ENCODE results near the gene ANKZF1.
"Not testable (repeated sequence)": the region's sequence is repeated elsewhere in the genome, so short reads cannot be mapped to it uniquely, and the experiment has no call there.

ANKZF1 gene

DNA sequence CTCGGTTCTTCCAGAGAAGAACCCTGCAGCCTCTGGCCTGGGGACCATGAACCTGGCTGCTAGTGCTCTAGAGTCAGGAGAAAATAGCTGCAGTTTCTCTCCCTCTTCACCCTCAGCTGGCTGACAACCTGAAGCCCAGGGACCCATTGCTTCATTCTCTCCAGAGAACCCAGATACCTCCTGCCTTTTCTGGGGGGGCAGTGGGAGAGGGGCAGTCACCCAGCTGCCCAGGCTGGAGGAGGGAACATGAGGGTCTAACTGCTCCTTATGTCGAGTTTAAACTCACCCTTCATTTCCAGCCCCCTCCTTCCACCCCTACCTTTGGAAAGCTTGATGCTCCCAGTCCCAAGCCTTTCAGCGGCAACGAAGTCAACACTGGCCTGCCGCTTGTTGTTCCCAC, 30.6 kb upstream of the ANKZF1 start:
- H3K27ac ChIP-seq (ENCODE audit: low read depth, low read length) = no peak overlapping the region
- no peaks in the 10 kb centered on the region for H3K36me3 ChIP-seq (ENCODE audit: control insufficient read depth in 1 of 2, insufficient read depth in 2 of 2, low read length in 2 of 2)
- H3K9me3 ChIP-seq (ENCODE audit: control insufficient read depth in 1 of 2, low read length in 2 of 2) = no peaks in the 10 kb centered on the region
- H3K27me3 ChIP-seq (ENCODE audit: control insufficient read depth in 1 of 2, insufficient read depth in 2 of 2, low read length in 2 of 2) = no peaks in the 10 kb centered on the region
- H3K4me1 ChIP-seq (ENCODE audit: control insufficient read depth in 1 of 2, insufficient read depth in 2 of 2, low read length in 2 of 2) = no peaks in the 10 kb centered on the region
- H3K9ac ChIP-seq (ENCODE audit: low read depth in 1 of 2, low read length in 2 of 2) = no peak overlapping the region
- H3K4me3 ChIP-seq (ENCODE audit: low read depth in 1 of 2, low read length in 2 of 2) = no peak overlapping the region

DNA sequence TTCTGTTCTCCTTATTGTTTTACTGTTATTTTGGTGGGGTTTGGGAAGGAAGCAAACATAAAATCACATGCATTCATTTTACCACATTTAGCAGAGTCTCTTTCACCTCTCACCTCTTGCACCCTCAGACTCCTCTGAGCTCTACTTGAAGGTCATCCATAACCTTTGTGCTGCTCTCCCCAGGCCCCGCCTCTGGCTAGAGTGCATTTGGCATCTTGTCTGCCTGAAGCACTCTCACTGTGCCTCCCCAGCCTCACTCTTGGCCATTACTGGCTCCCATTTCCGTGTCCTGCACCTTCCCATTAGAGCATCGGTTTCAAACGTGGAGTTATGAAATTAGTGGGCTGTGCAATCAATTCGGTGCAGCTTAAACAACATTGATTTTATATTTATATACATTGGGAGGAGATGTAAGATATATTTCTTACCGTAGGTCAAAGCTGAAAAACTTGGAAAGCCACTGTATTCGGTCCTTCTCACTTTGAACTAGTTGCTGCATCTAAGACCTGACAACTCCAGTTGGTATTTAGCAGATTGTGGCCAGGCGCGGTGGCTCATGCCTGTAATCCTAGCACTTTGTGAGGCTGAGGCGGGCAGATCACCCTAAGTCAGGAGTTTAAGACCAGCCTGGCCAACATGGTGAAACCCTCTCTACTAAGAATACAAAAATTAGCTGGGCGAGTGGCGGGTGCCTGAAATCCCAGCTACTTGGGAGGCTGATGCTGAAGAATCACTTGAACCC, 30.0 kb upstream of the ANKZF1 start:
- H3K27me3 ChIP-seq (ENCODE audit: control insufficient read depth in 1 of 2, insufficient read depth in 2 of 2, low read length in 2 of 2) = no peaks in the 10 kb centered on the region
- no peak overlapping the region for H3K9ac ChIP-seq (ENCODE audit: low read depth in 1 of 2, low read length in 2 of 2)
- H3K4me3 ChIP-seq (ENCODE audit: low read depth in 1 of 2, low read length in 2 of 2) = no peak overlapping the region
- no peaks in the 10 kb centered on the region for H3K4me1 ChIP-seq (ENCODE audit: control insufficient read depth in 1 of 2, insufficient read depth in 2 of 2, low read length in 2 of 2)
- H3K36me3 ChIP-seq (ENCODE audit: control insufficient read depth in 1 of 2, insufficient read depth in 2 of 2, low read length in 2 of 2) = no peaks in the 10 kb centered on the region
- H3K27ac ChIP-seq (ENCODE audit: low read depth, low read length) = no peak overlapping the region
- no peaks in the 10 kb centered on the region for H3K9me3 ChIP-seq (ENCODE audit: control insufficient read depth in 1 of 2, low read length in 2 of 2)

DNA sequence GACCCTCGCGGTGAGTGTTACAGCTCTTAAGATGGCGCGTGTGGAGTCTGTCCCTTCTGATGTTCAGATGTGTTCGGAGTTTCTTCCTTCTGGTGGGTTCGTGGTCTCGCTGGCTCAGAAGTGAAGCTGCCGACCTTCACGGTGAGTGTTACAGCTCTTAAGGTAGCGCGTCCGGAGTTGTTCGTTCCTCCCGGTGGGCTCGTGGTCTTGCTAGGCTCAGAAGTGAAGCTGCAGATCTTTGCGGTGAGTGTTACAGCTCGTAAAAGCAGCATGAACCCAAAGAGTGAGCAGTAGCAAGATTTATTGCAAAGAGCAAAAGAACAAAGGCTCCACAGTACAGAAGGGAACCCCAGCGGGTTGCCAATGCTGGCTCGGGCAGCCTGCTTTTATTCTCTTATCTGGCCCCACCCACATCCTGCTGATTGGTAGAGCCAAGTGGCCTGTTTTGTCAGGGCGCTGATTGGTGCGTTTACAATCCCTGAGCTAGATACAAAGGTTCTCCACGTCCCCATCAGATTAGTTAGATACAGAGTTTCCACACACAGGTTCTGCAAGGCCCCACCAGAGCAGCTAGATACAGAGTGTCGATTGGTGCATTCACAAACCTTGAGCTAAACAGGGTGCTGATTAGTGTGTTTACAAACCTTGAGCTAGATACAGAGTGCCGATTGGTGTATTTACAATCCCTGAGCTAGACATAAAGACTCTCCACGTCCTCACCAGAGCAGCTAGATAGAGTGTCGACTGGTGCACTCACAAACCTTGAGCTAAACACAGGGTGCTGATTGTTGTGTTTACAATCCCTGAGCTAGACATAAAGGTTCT, 28.9 kb upstream of the ANKZF1 start:
- H3K27ac ChIP-seq (ENCODE audit: low read depth, low read length); H3K27me3 ChIP-seq (ENCODE audit: control insufficient read depth in 1 of 2, insufficient read depth in 2 of 2, low read length in 2 of 2); H3K9me3 ChIP-seq (ENCODE audit: control insufficient read depth in 1 of 2, low read length in 2 of 2); H3K4me1 ChIP-seq (ENCODE audit: control insufficient read depth in 1 of 2, insufficient read depth in 2 of 2, low read length in 2 of 2); H3K9ac ChIP-seq (ENCODE audit: low read depth in 1 of 2, low read length in 2 of 2); H3K36me3 ChIP-seq (ENCODE audit: control insufficient read depth in 1 of 2, insufficient read depth in 2 of 2, low read length in 2 of 2); H3K4me3 ChIP-seq (ENCODE audit: low read depth in 1 of 2, low read length in 2 of 2): not testable (repeated sequence)

DNA sequence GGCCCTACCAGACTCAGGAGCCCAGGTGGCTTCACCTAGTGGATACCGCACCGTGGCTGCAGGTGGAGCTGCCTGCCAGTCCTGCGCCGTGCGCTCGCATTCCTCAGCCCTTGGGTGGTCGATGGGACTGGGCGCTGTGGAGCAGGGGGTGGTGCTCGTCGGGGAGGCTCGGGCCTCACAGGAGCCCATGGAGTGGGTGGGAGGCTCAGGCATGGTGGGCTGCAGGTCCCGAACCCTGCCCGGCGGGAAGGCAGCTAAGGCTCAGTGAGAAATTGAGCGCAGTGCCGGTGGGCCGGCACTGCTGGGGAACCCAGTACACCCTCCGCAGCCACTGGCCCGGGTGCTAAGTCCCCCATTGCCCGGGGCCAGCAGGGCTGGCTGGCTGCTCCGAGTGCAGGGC, 28.3 kb upstream of the ANKZF1 start:
- not testable (repeated sequence) for H3K4me1 ChIP-seq (ENCODE audit: control insufficient read depth in 1 of 2, insufficient read depth in 2 of 2, low read length in 2 of 2); H3K9ac ChIP-seq (ENCODE audit: low read depth in 1 of 2, low read length in 2 of 2); H3K4me3 ChIP-seq (ENCODE audit: low read depth in 1 of 2, low read length in 2 of 2); H3K36me3 ChIP-seq (ENCODE audit: control insufficient read depth in 1 of 2, insufficient read depth in 2 of 2, low read length in 2 of 2); H3K27me3 ChIP-seq (ENCODE audit: control insufficient read depth in 1 of 2, insufficient read depth in 2 of 2, low read length in 2 of 2); H3K9me3 ChIP-seq (ENCODE audit: control insufficient read depth in 1 of 2, low read length in 2 of 2); H3K27ac ChIP-seq (ENCODE audit: low read depth, low read length)

DNA sequence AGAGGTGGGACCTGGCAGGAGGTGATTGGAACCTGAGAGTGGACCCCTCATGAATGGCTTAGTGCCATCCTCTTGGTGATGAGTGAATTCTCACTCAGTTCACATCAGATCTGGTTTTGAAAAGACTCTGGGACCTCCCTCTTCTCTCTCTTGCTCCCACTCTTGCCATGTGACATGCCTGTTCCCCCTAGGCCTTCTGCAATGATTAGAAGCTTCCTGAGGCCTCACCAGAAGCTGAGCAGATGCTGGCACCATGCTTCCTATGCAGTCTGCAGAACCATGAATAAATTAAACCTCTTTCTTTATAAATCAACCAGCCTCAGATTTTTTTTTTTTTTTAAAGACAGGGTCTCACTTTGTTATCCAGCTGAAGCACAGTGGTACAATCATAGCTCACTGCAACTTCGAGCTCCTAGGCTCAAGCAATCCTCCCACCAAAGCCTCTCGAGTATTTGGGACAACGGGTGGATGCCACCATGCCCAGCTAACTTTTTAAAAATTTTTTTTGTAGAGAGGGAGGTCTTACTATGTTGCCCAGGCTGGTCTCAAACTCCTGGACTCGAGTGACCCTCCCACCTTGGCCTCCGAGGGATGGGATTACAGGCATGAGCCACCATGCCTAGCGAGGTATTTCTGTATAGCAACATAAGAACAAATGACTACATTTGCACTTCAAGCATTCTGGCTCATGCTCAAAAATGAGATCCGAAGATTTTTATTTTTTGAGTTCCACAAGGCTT, 25.0 kb upstream of the ANKZF1 start:
- Histone ChIP-seq H3K36me3 (ENCODE audit: control insufficient read depth in 1 of 2, insufficient read depth in 2 of 2, low read length in 2 of 2) (peaks cover 0 to 16% of the 10 kb centered on the region in 2 donors), H3K4me1 (ENCODE audit: control insufficient read depth in 1 of 2, insufficient read depth in 2 of 2, low read length in 2 of 2) (peaks cover 19 to 26% of the 10 kb centered on the region in 2 donors), H3K9ac (ENCODE audit: low read depth in 1 of 2, low read length in 2 of 2) (no peak overlapping the region), H3K27me3 (ENCODE audit: control insufficient read depth in 1 of 2, insufficient read depth in 2 of 2, low read length in 2 of 2) (no peaks in the 10 kb centered on the region), H3K9me3 (ENCODE audit: control insufficient read depth in 1 of 2, low read length in 2 of 2) (no peaks in the 10 kb centered on the region), H3K27ac (ENCODE audit: low read depth, low read length) (no peak overlapping the region), H3K4me3 (ENCODE audit: low read depth in 1 of 2, low read length in 2 of 2) (no peak overlapping the region)

DNA sequence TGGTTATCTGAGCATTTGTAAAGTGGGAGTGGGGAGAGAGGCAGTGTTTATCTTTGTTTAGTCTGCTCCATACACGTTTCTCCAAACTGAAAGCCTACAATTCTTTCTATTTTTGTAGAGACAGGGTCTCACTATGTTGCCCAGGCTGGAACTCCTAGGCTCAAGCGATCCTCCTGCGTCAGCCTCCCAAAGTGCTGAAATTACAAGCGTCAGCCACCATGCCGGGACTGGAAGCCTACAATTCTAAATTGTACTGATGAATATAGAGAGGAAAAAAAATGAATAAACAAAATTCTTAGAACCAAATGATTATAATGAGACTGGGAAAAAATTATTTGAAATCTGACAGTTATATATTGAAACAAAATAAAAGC, 24.5 kb upstream of the ANKZF1 start:
- Histone ChIP-seq H3K27me3 (ENCODE audit: control insufficient read depth in 1 of 2, insufficient read depth in 2 of 2, low read length in 2 of 2) (no peaks in the 10 kb centered on the region), H3K9me3 (ENCODE audit: control insufficient read depth in 1 of 2, low read length in 2 of 2) (no peaks in the 10 kb centered on the region), H3K27ac (ENCODE audit: low read depth, low read length) (no peak overlapping the region), H3K4me1 (ENCODE audit: control insufficient read depth in 1 of 2, insufficient read depth in 2 of 2, low read length in 2 of 2) (peaks cover 19 to 26% of the 10 kb centered on the region in 2 donors), H3K4me3 (ENCODE audit: low read depth in 1 of 2, low read length in 2 of 2) (no peak overlapping the region), H3K9ac (ENCODE audit: low read depth in 1 of 2, low read length in 2 of 2) (no peak overlapping the region), H3K36me3 (ENCODE audit: control insufficient read depth in 1 of 2, insufficient read depth in 2 of 2, low read length in 2 of 2) (peaks cover 0 to 19% of the 10 kb centered on the region in 2 donors)

DNA sequence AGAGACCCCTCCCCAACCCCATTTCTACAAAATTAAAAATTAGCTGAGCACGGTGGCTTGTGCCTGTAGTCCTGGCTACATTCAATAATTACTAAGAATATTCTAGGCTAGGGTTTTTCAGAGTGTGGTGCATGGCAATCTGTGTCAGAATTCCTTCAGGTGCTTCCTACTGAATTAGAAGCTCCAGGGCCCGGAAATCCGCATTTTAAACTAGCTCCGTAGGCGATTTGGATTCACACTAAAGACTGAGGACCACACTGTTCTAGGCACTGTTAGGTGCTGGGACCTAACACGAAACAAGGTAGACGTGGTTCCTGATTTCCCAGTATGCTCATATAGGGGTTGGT, 23.7 kb upstream of the ANKZF1 start:
- no peaks in the 10 kb centered on the region for H3K27me3 ChIP-seq (ENCODE audit: control insufficient read depth in 1 of 2, insufficient read depth in 2 of 2, low read length in 2 of 2)
- H3K4me1 ChIP-seq (ENCODE audit: control insufficient read depth in 1 of 2, insufficient read depth in 2 of 2, low read length in 2 of 2) = peaks cover 19 to 26% of the 10 kb centered on the region in 2 donors
- peak overlapping the region; percentile 61 to 93 for H3K9ac ChIP-seq (ENCODE audit: low read depth in 1 of 2, low read length in 2 of 2)
- no peaks in the 10 kb centered on the region for H3K9me3 ChIP-seq (ENCODE audit: control insufficient read depth in 1 of 2, low read length in 2 of 2)
- H3K27ac ChIP-seq (ENCODE audit: low read depth, low read length) = peak overlapping the region; percentile 94
- peaks cover 0 to 25% of the 10 kb centered on the region in 2 donors for H3K36me3 ChIP-seq (ENCODE audit: control insufficient read depth in 1 of 2, insufficient read depth in 2 of 2, low read length in 2 of 2)
- peak overlapping the region; percentile 75 to 85 for H3K4me3 ChIP-seq (ENCODE audit: low read depth in 1 of 2, low read length in 2 of 2)

DNA sequence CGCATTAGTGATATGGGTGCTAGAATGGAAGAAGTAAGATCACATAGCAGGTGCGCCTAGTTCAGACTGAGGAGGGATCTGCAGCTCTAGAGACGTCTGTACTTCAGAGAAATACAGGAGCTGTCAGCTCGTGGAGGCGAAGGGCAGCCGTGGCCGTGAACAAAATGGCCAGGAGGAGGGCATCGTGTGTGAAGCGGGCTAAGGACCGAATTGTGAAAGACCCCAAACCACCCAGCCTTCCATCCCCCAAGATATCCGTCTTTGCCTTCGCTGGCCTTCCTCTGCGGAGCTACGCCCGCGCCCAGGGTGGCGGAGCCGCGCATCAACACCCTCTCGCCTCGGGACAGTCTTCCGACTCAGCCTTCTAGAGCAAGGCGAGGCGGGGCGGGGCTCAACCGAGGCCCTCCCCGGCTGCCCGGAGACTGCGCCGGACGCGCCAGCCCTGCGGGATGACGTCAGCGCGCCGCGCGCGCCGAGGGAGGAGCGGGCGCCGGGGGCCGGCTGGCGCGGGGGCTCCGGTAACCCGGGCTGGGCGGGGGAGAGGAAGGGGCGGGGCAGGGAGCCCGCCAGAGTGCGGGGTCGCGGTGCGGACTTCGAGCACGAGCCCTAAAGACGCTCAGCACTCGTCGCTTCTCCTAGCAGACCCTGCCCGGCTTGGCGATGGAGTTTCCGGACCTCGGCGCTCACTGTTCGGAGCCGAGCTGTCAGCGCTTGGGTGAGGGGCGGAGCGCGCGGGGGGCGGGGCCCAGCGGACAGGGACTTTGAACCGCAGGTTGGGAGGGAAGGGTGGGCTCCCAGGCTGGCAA, 23.1 kb upstream of the ANKZF1 start, which contains the start of gene ZFAND2B:
ZFAND2B (plus strand) TSS at position 455 of the 806 bp plus-strand sequence; CDS start at position 661, 206 bp downstream.
- Histone ChIP-seq H3K9ac (ENCODE audit: low read depth in 1 of 2, low read length in 2 of 2) (peak within 1 kb of the TSS; percentile 61 to 93), H3K27me3 (ENCODE audit: control insufficient read depth in 1 of 2, insufficient read depth in 2 of 2, low read length in 2 of 2) (no peaks in the 10 kb centered on the region), H3K4me3 (ENCODE audit: low read depth in 1 of 2, low read length in 2 of 2) (peak within 1 kb of the TSS; percentile 75 to 85), H3K4me1 (ENCODE audit: control insufficient read depth in 1 of 2, insufficient read depth in 2 of 2, low read length in 2 of 2) (peaks cover 19 to 26% of the 10 kb centered on the region in 2 donors), H3K36me3 (ENCODE audit: control insufficient read depth in 1 of 2, insufficient read depth in 2 of 2, low read length in 2 of 2) (peaks cover 0 to 25% of the 10 kb centered on the region in 2 donors), H3K9me3 (ENCODE audit: control insufficient read depth in 1 of 2, low read length in 2 of 2) (no peaks in the 10 kb centered on the region), H3K27ac (ENCODE audit: low read depth, low read length) (peak within 1 kb of the TSS; percentile 94)

DNA sequence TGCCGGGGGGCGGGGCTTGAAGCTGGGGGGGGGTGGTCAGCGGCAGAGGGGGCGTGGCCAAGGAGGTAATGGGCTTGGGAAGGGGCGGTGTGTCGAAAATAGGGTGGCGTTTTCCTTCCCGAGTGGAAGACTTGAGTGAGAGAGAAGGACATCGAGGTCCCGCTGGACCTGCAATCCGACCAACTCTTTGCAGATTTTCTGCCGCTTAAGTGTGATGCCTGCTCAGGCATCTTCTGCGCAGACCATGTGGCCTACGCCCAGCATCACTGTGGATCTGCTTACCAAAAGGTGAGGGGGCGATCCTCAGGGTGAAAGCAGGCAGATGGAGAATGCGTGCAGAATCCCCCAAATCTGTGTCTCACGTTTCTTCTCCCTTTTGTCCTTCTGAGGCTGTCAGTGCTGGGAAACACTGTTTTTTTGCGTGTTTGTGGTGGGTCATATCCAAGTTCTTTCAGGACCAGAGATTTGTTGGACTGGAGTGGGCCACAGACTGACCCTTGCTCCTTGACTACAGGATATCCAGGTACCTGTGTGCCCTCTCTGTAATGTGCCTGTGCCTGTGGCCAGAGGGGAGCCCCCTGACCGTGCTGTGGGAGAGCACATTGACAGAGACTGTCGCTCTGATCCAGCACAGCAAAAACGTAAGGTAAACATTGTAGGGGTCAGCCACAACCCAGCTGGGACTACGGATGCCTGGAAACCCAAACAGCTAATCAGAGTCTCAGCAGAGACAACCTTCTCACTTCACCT, 22.3 kb upstream of the ANKZF1 start:
- Histone ChIP-seq H3K4me1 (ENCODE audit: control insufficient read depth in 1 of 2, insufficient read depth in 2 of 2, low read length in 2 of 2) (peaks cover 19 to 26% of the 10 kb centered on the region in 2 donors), H3K9me3 (ENCODE audit: control insufficient read depth in 1 of 2, low read length in 2 of 2) (no peaks in the 10 kb centered on the region), H3K27me3 (ENCODE audit: control insufficient read depth in 1 of 2, insufficient read depth in 2 of 2, low read length in 2 of 2) (no peaks in the 10 kb centered on the region), H3K4me3 (ENCODE audit: low read depth in 1 of 2, low read length in 2 of 2) (peak overlapping the region; percentile 75 to 79), H3K36me3 (ENCODE audit: control insufficient read depth in 1 of 2, insufficient read depth in 2 of 2, low read length in 2 of 2) (peaks cover 0 to 25% of the 10 kb centered on the region in 2 donors), H3K27ac (ENCODE audit: low read depth, low read length) (peak overlapping the region; percentile 94), H3K9ac (ENCODE audit: low read depth in 1 of 2, low read length in 2 of 2) (peak overlapping the region; percentile 51 to 93)

All from duodenal mucosa (tissue), 2 donors.